Neuronal stem cell (in vitro differentiated cells): ENCODE data around the gene RIN3.

ENCODE experiments used
- DNase-seq: peaks from one replicate; pipeline ENCODE4 v3.0.0-alpha.2; 2013; ENCODE audit warnings: low spot score
- H2AFZ ChIP-seq: one replicate; pipeline ENCODE4 v1.6.1; 2013; ENCODE audit warnings: mild to moderate bottlenecking, low read length, inconsistent platforms
- H2AK5ac ChIP-seq: 2 replicates; pipeline ENCODE4 v1.6.1; 2013; ENCODE audit warnings: low read depth, mild to moderate bottlenecking, inconsistent platforms, low read length, moderate library complexity, mixed read lengths
- H2BK120ac ChIP-seq: 2 replicates; pipeline ENCODE4 v1.6.1; 2013; ENCODE audit warnings: low read depth, mild to moderate bottlenecking, inconsistent platforms, low read length, moderate library complexity, mixed read lengths
- H2BK12ac ChIP-seq: one replicate; pipeline ENCODE4 v1.6.1; 2013; ENCODE audit warnings: low read length, inconsistent platforms
- H2BK15ac ChIP-seq: 2 replicates; pipeline ENCODE4 v1.6.1; 2013; ENCODE audit warnings: mild to moderate bottlenecking, low read length, inconsistent platforms, mixed read lengths
- H2BK5ac ChIP-seq: one replicate; pipeline ENCODE4 v1.6.1; 2013; ENCODE audit warnings: inconsistent platforms, mild to moderate bottlenecking, low read length, moderate library complexity
- H3K14ac ChIP-seq: one replicate; pipeline ENCODE4 v1.6.1; 2013; ENCODE audit warnings: low read length, inconsistent platforms
- H3K18ac ChIP-seq: 2 replicates; pipeline ENCODE4 v1.6.1; 2013; ENCODE audit warnings: low read length, inconsistent platforms
- H3K23ac ChIP-seq: 2 replicates; pipeline ENCODE4 v1.6.1; 2013; ENCODE audit warnings: low read depth, mild to moderate bottlenecking, mixed read lengths, low read length, inconsistent platforms; ENCODE audit not compliant: poor library complexity
- H3K27ac ChIP-seq: replicated peaks from 3 replicates; pipeline ENCODE4 v1.5.1; 2013; ENCODE audit warnings: low read length, inconsistent platforms
- H3K27me3 ChIP-seq, 3 experiments: 2 replicates each; pipeline ENCODE4 v1.6.1; 2013; ENCODE audit warnings: low read length in 3 of 3, mild to moderate bottlenecking in 2 of 3, inconsistent platforms in 1 of 3, low read depth in 1 of 3, mixed read lengths in 1 of 3, moderate library complexity in 1 of 3; ENCODE audit not compliant: control insufficient read depth in 3 of 3, insufficient read depth in 3 of 3
- H3K36me3 ChIP-seq, 2 donors: replicated peaks in 1 of 2; 2 replicates each; pipeline ENCODE4 v1.6.1; 2013; ENCODE audit warnings: low read length in 2 of 2; ENCODE audit not compliant: control insufficient read depth in 2 of 2, insufficient read depth in 2 of 2
- H3K4ac ChIP-seq: 2 replicates; pipeline ENCODE4 v1.6.1; 2013; ENCODE audit warnings: inconsistent platforms, mild to moderate bottlenecking, low read length, moderate library complexity
- H3K4me1 ChIP-seq, 2 donors: 1 replicate in 1 of 2; 2 replicates in 1 of 2; pipeline ENCODE4 v1.6.1; 2013; ENCODE audit warnings: low read length in 2 of 2, low read depth in 1 of 2; ENCODE audit not compliant: control insufficient read depth in 2 of 2, insufficient read depth in 1 of 2
- H3K4me2 ChIP-seq: one replicate; pipeline ENCODE4 v1.6.1; 2013; ENCODE audit warnings: mild to moderate bottlenecking, low read length, inconsistent platforms; ENCODE audit not compliant: insufficient read depth, poor library complexity, severe bottlenecking
- H3K4me3 ChIP-seq, 2 donors: 2 replicates each; pipeline ENCODE4 v1.5.1; 2013; ENCODE audit warnings: low read length in 2 of 2, mild to moderate bottlenecking in 2 of 2, inconsistent platforms in 1 of 2, moderate library complexity in 1 of 2
- H3K79me1 ChIP-seq: one replicate; pipeline ENCODE4 v1.6.1; 2013; ENCODE audit warnings: low read depth, mild to moderate bottlenecking, inconsistent platforms, low read length, moderate library complexity
- H3K9ac ChIP-seq: one replicate; pipeline ENCODE4 v1.6.1; 2013; ENCODE audit warnings: mild to moderate bottlenecking, low read depth, low read length, inconsistent platforms; ENCODE audit not compliant: poor library complexity
- H3K9me3 ChIP-seq, 2 donors: replicated peaks in 1 of 2; 2 replicates each; pipeline versions ENCODE3 to v1.6.1; 2013; ENCODE audit warnings: low read length in 2 of 2, mild to moderate bottlenecking in 2 of 2, inconsistent platforms in 1 of 2, low read depth in 1 of 2, mixed read lengths in 1 of 2, moderate library complexity in 1 of 2; ENCODE audit not compliant: control insufficient read depth in 2 of 2, insufficient read depth in 1 of 2
- H4K8ac ChIP-seq: one replicate; pipeline ENCODE4 v1.6.1; 2013; ENCODE audit warnings: low read depth, mild to moderate bottlenecking, inconsistent platforms, low read length, moderate library complexity
- H4K91ac ChIP-seq: one replicate; pipeline ENCODE4 v1.6.1; 2013; ENCODE audit warnings: low read length, low read depth, mild to moderate bottlenecking, inconsistent platforms; ENCODE audit not compliant: poor library complexity
- WGBS, 2 donors: extraction: QIAGEN DNeasy Blood & Tissue Kit; methylation state at CpG; one replicate each; pipeline ENCODE4 v1.1.7; 2013; ENCODE audit warnings: missing lambda C conversion rate in 2 of 2, mixed read lengths in 1 of 2; ENCODE audit not compliant: insufficient read length in 2 of 2, insufficient replicate concordance in 1 of 2; ENCODE audit errors: extremely low coverage in 2 of 2; 5-methylcytosine and 5-hydroxymethylcytosine counted together

Gene RIN3

DNA sequence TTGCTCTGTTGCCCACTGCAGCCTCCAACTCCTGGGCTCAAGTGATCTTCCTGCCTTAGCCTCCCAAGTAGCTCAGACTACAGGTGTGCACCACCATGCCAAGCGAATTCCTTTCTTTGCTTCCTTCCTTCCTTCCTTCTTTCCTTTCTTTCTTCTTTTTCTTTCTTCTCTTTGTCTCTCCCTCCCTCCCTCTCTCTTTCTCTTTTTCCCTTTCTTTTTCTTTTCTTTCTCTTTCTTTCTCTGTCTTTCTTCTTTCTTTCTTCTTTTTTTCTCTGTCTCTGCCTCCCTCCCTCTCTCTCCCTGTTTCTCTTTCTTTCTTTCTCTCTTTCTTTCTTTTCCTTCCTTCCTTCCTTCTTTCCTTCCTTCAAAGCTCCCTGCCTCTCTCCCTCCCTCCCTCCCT is 182.0 kb downstream of the RIN3 start:
- Histone ChIP-seq H3K9me3 (no peaks in the 10 kb centered on the region), H2BK15ac (no peak overlapping the region), H3K14ac (no peak overlapping the region), H2BK120ac (no peak overlapping the region), H2BK12ac (no peak overlapping the region), H3K27ac (no peak overlapping the region), H3K23ac (no peak overlapping the region), H2AK5ac (no peak overlapping the region), H3K4ac (no peak overlapping the region), H3K4me2 (no peak overlapping the region), H2AFZ (no peak overlapping the region), H3K9ac (no peak overlapping the region), H4K8ac (no peak overlapping the region), H2BK5ac (no peak overlapping the region), H3K79me1 (no peaks in the 10 kb centered on the region), H3K27me3 (no peaks in the 10 kb centered on the region), H3K36me3 (no peaks in the 10 kb centered on the region), H3K4me3 (no peak overlapping the region), H4K91ac (no peak overlapping the region), H3K4me1 (no peaks in the 10 kb centered on the region), H3K18ac (no peak overlapping the region)
- no peak for DNase-seq
- WGBS, 2 donors, result no CpG with 5 or more reads among the region's 1 CpG

- Histone ChIP-seq H3K27me3 (no peaks in the 10 kb centered on the region), H3K23ac (no peak overlapping the region), H2BK15ac (no peak overlapping the region), H3K4me1 (no peaks in the 10 kb centered on the region), H2BK120ac (no peak overlapping the region), H3K27ac (no peak overlapping the region), H3K14ac (no peak overlapping the region), H3K4ac (no peak overlapping the region), H3K79me1 (no peaks in the 10 kb centered on the region), H3K4me3 (no peak overlapping the region), H3K4me2 (no peak overlapping the region), H4K8ac (no peak overlapping the region), H2BK12ac (no peak overlapping the region), H2AFZ (no peak overlapping the region), H4K91ac (no peak overlapping the region), H3K18ac (no peak overlapping the region), H3K9ac (no peak overlapping the region), H3K9me3 (no peaks in the 10 kb centered on the region), H3K36me3 (no peaks in the 10 kb centered on the region), H2AK5ac (no peak overlapping the region), H2BK5ac (no peak overlapping the region)
- WGBS, 2 donors, result no CpG with 5 or more reads among the region's 4 CpGs
- DNase-seq, result no peak
These were observed 182.8 kb downstream of the RIN3 start for GRCh38 chr14:92696366-92696765.

DNA sequence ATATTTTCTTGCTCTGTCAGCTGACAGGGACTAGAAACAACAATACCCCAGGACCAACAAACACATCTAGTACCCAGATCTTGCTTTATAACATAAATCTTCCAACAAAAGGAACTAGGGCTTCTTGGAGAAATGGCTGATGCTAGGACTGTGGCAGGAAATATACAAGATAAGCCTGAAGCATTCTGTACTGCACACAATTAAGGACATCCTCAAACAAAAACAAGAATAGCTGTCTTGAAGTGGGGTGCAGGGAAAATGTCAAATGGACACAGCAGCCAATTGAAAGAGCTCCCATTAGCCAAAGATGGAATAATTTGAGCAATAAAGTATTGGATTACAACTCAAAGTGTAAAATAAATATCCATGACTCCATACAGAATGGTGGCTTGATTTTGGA is 184.8 kb downstream of the RIN3 start:
- Histone ChIP-seq H3K23ac (no peak overlapping the region), H2AFZ (no peak overlapping the region), H3K9ac (no peak overlapping the region), H3K14ac (no peak overlapping the region), H3K36me3 (peaks cover 2 to 5% of the 10 kb centered on the region in 2 donors), H2BK5ac (no peak overlapping the region), H3K4ac (no peak overlapping the region), H2BK12ac (no peak overlapping the region), H3K4me2 (no peak overlapping the region), H3K4me3 (no peak overlapping the region), H2BK120ac (no peak overlapping the region), H3K79me1 (no peaks in the 10 kb centered on the region), H3K27ac (no peak overlapping the region), H3K18ac (no peak overlapping the region), H4K91ac (no peak overlapping the region), H3K9me3 (no peaks in the 10 kb centered on the region), H3K4me1 (no peaks in the 10 kb centered on the region), H2AK5ac (no peak overlapping the region), H3K27me3 (no peaks in the 10 kb centered on the region), H2BK15ac (no peak overlapping the region), H4K8ac (no peak overlapping the region)
- no peak for DNase-seq

GRCh38 chr14:92701826-92702225 is 188.2 kb downstream of the RIN3 start:
- H2AK5ac ChIP-seq, result no peak overlapping the region
- no peaks in the 10 kb centered on the region for H3K79me1 ChIP-seq
- no peak overlapping the region for H3K4me3 ChIP-seq
- H3K9ac ChIP-seq, result no peak overlapping the region
- no peak overlapping the region for H3K18ac ChIP-seq
- no peak overlapping the region for H2BK120ac ChIP-seq
- H3K4me1 ChIP-seq, result no peaks in the 10 kb centered on the region
- no peak overlapping the region for H2BK12ac ChIP-seq
- no peaks in the 10 kb centered on the region for H3K27me3 ChIP-seq
- H3K23ac ChIP-seq, result no peak overlapping the region
- H2AFZ ChIP-seq, result no peak overlapping the region
- no peak overlapping the region for H2BK5ac ChIP-seq
- no CpG with 5 or more reads among the region's 10 CpGs for WGBS, 2 donors
- DNase-seq, result no peak
- H3K14ac ChIP-seq, result no peak overlapping the region
- no peak overlapping the region for H4K8ac ChIP-seq
- H3K4me2 ChIP-seq, result no peak overlapping the region
- no peaks in the 10 kb centered on the region for H3K9me3 ChIP-seq
- H3K4ac ChIP-seq, result no peak overlapping the region
- H4K91ac ChIP-seq, result no peak overlapping the region
- peaks cover 17 to 33% of the 10 kb centered on the region in 2 donors for H3K36me3 ChIP-seq
- H2BK15ac ChIP-seq, result no peak overlapping the region
- no peak overlapping the region for H3K27ac ChIP-seq
